GM21528 (cell line): ENCODE measurements around the gene TRIM27.
"Not testable (repeated sequence)": the region's sequence is repeated elsewhere in the genome, so short reads cannot be mapped to it uniquely, and the experiment has no call there.

ENCODE experiments used
- ATAC-seq: cut with Tn5 transposase; IDR thresholded peaks from one replicate; pipeline ENCODE4 v1.9.1; 2021; ENCODE audit warnings: mild to moderate bottlenecking, moderate library complexity; ENCODE audit not compliant: unreplicated experiment, low FRiP score

TRIM27 gene

GRCh38 chr6:28866205-28867085 is 57.3 kb downstream of the TRIM27 start:
- ATAC-seq, result peak; percentile 49

GRCh38 chr6:28865401-28866204 is 58.2 kb downstream of the TRIM27 start:
- no peak for ATAC-seq

GRCh38 chr6:28864326-28864923 is 59.4 kb downstream of the TRIM27 start:
- ATAC-seq, result no peak

GRCh38 chr6:28863604-28864325 is 60.0 kb downstream of the TRIM27 start:
- peak; percentile 51 for ATAC-seq

GRCh38 chr6:28862077-28862476 is 61.7 kb downstream of the TRIM27 start:
- no peak for ATAC-seq

- ATAC-seq, result no peak
Observed at GRCh38 chr6:28861339-28861738, 62.4 kb downstream of the TRIM27 start.

- no peak for ATAC-seq
Observed at GRCh38 chr6:28860581-28860980, 63.2 kb downstream of the TRIM27 start.

- no peak for ATAC-seq
Observed at GRCh38 chr6:28858963-28859362, 64.8 kb downstream of the TRIM27 start.

GRCh38 chr6:28856620-28857005 is 67.2 kb downstream of the TRIM27 start:
- no peak for ATAC-seq

GRCh38 chr6:28854405-28854804 is 69.4 kb downstream of the TRIM27 start:
- not testable (repeated sequence) for ATAC-seq
